VCaP (cell line): ENCODE data around the gene GOLGA6A.
"Not testable (repeated sequence)": the region's sequence is repeated elsewhere in the genome, so short reads cannot be mapped to it uniquely, and the experiment has no call there.

Experiments used
- H3K27ac ChIP-seq: fragments of 450-650 bp; 2 replicates; pipeline ENCODE4 v1.5.1; 2017
- TF ChIP-seq, protein P1 (sequence below): fragments of 450-650 bp; conservative IDR thresholded peaks from 2 replicates; pipeline ENCODE4 v1.5.1; 2017; ENCODE audit warnings: mild to moderate bottlenecking, moderate library complexity

Gene GOLGA6A

GRCh38 chr15:74075781-74076180 lies 6.6 kb downstream of the GOLGA6A start:
- H3K27ac ChIP-seq, result not testable (repeated sequence)

- not testable (repeated sequence) for H3K27ac ChIP-seq
Observed at GRCh38 chr15:74072614-74073337, 9.6 kb downstream of the GOLGA6A start.

DNA sequence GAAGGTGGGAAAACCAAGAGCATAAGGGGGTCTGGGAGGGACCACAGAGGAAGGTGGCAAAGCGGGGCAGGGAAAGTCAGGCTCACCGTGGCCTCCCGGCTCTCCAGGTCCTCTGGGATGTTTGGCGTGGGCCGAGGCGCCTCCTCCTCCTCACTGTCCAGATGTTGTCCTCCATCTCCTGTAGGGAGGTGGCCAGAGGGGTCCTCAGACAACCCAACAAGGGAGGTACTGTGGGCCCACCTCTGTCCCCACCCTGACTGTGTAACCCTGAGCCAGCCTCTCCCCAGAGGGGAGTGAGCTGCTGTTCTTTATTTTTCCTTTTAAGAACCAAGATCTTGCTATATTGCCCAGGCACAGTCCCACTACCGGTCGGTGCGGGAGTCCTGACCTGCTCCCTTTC lies 10.2 kb downstream of the GOLGA6A start:
- H3K27ac ChIP-seq, result not testable (repeated sequence)

GRCh38 chr15:74071645-74072044 lies 10.7 kb downstream of the GOLGA6A start:
- H3K27ac ChIP-seq, result not testable (repeated sequence)

DNA sequence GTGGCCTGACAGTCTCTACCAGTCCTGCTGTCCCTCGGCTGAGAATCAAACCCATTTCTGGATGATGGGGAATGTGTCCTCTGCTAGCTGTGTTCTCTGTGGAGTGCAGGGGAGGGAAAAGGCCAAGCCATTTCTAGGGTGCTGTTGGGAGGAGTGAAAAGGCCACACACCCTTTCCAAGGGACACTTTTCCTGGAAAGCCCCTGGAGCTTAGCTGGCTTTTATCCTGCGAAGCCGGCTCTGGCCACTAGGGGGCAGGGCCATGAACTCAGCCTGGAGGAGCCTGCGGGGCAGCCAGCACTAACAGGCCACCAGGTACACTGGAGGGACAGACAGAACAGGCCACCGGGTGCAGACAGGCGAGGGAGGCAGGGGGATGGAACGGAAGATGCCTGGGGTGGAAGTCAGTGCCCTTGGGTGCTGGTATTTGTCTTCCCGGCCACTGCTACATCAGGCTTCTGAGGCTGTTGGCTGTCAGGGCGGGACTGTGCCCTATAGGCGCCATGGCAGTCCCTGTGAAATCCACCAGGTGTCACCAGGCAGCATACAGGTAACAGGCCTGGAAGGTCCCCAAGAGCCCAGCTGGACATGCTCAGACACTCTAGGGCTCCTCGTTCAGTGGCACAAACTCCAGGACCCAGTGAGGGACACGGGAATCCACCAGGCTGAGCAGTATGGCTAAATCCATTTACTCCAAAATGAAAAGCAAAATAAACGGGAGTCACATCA lies 16.5 kb downstream of the GOLGA6A start:
- TF ChIP-seq, protein P1, sequence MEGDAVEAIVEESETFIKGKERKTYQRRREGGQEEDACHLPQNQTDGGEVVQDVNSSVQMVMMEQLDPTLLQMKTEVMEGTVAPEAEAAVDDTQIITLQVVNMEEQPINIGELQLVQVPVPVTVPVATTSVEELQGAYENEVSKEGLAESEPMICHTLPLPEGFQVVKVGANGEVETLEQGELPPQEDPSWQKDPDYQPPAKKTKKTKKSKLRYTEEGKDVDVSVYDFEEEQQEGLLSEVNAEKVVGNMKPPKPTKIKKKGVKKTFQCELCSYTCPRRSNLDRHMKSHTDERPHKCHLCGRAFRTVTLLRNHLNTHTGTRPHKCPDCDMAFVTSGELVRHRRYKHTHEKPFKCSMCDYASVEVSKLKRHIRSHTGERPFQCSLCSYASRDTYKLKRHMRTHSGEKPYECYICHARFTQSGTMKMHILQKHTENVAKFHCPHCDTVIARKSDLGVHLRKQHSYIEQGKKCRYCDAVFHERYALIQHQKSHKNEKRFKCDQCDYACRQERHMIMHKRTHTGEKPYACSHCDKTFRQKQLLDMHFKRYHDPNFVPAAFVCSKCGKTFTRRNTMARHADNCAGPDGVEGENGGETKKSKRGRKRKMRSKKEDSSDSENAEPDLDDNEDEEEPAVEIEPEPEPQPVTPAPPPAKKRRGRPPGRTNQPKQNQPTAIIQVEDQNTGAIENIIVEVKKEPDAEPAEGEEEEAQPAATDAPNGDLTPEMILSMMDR, result peak; percentile 71

DNA sequence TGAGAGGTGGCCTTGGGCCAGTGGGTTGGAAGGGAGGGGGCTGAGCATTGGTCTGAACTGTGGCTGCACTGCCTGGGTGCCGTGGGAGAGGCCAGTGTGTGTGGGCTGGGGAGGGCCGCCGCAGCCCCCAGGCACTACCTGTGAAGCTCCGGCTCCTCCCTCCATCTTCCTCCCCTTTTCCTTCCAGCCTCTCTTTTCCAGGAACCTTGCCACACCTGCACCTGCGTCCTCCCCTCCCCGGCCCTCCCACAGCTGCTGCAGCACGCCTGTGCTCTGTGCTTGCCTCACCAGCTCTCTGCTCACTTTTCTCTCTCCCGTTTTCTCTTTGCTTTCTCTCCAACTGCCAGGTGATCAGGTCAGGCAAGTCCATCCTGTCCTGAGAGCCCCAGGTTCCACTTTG lies 17.5 kb downstream of the GOLGA6A start:
- H3K27ac ChIP-seq, result not testable (repeated sequence)

More for the DNA sequence above, 16.5 kb downstream of the GOLGA6A start:
- H3K27ac ChIP-seq, result not testable (repeated sequence)

GRCh38 chr15:74064183-74064582 lies 18.2 kb downstream of the GOLGA6A start:
- not testable (repeated sequence) for H3K27ac ChIP-seq

- not testable (repeated sequence) for H3K27ac ChIP-seq
Observed at GRCh38 chr15:74063425-74064146, 18.8 kb downstream of the GOLGA6A start.

- no peak overlapping the region for H3K27ac ChIP-seq
- TF ChIP-seq, protein P1, result no peak
Observed at GRCh38 chr15:74062671-74063070, 19.7 kb downstream of the GOLGA6A start.

DNA sequence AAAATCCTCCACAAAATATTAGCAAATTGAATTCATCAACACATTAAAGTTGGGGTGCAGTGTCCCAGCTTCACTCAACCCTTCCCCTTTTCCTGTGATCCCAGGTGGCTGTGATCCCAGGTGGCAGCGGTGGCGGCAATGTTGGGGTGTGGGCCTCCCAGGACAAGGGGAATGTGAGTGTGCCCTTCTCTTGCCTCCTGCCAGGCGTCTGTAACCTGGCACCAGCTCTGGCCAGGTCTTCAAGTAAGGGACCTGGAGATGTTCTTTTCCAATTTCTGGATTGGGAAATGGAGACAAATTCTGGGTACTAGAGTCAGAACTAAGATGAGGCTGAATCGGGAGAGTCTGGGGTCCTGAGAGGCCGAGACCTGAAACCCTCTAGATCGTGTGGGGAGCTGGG lies 20.1 kb downstream of the GOLGA6A start:
- TF ChIP-seq, protein P1, result no peak
- H3K27ac ChIP-seq, result no peak overlapping the region

DNA sequence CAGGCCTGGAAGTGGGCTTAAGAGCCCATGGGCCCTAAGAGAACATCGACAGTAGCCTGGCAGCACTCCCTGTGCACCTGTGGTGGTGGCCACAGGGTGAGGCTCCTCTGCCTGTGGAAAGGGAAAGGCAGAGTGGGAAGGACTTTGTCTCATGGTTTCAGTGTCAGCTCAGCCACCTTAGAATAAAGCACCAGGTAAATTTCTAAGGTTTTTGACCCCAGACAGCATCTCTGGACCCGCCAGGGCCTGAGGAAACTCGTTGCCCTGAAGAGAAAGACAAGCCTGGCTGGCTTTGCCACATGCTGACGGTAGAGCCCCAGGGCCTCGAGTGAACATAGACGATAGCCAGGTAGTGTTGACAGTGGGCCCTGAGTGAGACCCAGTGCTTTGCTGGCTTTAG lies 22.1 kb downstream of the GOLGA6A start:
- no peak overlapping the region for H3K27ac ChIP-seq
- TF ChIP-seq, protein P1, result no peak

- H3K27ac ChIP-seq, result not testable (repeated sequence)
Observed at GRCh38 chr15:74059050-74059833, 23.1 kb downstream of the GOLGA6A start.

DNA sequence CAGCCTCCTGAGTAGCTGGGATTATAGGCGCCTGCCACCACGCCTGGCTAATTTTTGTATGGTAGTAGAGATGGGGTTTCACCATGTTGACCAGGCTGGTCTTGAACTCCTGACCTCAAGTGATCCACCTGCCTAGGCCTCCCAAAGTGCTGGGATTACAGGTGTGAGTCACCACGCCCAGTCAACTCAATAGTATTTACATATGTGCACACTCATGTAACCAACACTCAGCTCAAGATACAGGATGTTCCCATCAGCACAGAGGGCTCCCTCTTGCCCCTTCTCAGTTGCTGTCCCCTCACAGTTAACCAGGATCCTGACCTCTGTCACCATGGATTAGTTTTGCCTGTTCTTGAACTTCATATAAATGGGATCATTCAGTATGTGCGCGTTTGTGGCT lies 26.0 kb downstream of the GOLGA6A start:
- H3K27ac ChIP-seq, result not testable (repeated sequence)
